ENCODE measurements around the gene HOXB13.
A peak's percentile ranks its signal among the peaks of the same experiment; 100 is the strongest.

Gene HOXB13

DNA sequence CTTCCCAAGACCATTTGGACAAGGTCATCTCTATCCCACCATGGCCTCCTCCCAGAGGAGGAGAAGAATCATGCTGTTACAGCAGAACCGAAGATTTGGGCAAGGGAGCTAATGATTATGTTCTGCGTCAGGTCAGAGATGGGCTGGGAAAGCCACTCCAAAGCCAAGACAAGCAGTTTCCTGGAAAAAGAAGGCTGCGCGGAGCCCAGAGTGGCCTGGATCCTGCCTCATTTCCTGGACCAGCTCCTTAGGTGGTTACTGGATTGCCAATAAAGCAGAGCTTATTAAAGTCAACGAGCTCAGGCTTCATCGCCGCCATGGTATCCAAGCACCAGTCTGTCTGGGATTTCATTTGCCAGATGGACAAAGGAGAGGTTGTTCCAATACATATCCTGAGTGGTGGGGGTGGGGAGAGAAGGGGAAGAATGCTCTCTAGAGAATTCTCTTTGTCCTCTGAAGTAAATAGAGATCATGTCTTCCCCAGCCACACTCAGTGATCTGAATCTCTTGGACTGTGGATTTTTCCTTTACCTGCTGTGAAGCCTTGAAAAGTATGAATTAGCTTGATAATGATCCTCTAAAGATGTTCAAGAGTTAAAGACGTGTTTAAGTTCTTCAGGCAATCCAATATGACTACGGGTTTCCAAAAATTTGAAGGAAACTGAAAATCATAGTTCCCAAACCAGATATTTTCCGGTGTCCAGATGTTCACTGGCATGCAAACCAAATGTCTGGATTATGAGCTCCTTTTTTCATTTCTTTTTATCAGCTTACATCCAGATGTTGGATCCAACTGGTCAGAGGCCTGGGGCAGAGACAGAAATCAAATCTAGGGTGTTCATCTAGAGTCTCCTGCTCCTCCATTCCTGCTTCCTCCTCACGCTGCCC lies 23.9 kb downstream of the HOXB13 start:
- no peak for DNase-seq (ENCODE audit: low read depth)

GRCh38 chr17:48701864-48702532 lies 26.6 kb downstream of the HOXB13 start:
- DNase-seq (ENCODE audit: low read depth), result no peak

DNA sequence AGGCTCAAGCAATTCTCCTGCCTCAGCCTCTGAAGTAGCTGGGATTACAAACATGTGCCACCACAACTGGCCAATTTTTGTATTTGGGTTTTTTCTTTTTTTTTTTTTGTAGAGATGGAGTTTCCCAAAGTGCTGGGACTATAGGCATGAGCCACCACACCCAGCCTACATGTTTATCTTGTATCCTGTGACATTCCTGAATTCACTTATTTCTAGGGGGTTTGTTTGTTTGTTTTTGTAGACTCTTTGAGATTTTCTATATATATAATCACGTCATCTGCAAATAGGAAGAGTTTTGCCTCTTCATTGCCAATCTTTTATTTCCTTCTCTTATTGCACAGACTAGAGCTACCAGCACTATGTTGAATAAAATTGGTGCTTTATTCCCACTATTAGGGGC lies 35.4 kb downstream of the HOXB13 start:
- no peak for DNase-seq (ENCODE audit: low read depth)

- DNase-seq (ENCODE audit: low read depth), result no peak
These were observed 36.5 kb downstream of the HOXB13 start for GRCh38 chr17:48692049-48692448.

- no peak for DNase-seq (ENCODE audit: low read depth)
These were observed 37.9 kb downstream of the HOXB13 start for GRCh38 chr17:48690655-48691054.

- DNase-seq (ENCODE audit: low read depth), result no peak
These were observed 46.9 kb downstream of the HOXB13 start for GRCh38 chr17:48681609-48682008.

DNA sequence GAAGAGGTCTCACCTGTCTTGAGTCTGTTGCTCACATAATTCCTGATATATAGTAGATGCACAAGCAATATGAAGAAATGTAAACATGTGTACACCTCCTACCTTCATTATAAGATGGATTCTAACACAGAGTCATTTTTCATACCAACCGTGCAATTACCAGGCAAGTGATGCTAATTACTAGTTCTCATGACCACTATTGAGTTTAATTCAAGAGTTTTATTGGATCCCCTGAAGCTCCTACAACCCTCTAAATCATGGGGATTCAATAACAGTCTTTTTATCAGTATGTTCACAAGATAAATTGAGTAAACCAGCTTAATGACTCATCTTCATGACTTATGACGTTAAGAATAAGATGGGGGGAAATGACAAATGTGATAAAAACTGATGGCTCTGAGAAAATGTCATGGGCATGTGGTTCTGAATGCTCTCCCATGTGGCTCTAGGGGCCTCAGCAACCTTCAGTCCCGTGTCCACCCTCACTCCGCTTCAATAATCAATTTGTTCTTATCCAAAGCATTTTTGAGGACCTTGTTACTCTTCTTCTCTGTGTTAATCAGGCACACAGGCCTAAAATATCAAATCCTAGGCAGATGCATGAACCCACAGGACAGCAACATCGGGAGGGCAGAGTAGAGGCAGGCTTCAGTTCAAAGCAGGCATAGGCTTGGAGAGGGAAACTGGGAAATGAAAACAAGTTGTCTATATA lies 49.0 kb downstream of the HOXB13 start:
- no peak for DNase-seq (ENCODE audit: low read depth)

DNA sequence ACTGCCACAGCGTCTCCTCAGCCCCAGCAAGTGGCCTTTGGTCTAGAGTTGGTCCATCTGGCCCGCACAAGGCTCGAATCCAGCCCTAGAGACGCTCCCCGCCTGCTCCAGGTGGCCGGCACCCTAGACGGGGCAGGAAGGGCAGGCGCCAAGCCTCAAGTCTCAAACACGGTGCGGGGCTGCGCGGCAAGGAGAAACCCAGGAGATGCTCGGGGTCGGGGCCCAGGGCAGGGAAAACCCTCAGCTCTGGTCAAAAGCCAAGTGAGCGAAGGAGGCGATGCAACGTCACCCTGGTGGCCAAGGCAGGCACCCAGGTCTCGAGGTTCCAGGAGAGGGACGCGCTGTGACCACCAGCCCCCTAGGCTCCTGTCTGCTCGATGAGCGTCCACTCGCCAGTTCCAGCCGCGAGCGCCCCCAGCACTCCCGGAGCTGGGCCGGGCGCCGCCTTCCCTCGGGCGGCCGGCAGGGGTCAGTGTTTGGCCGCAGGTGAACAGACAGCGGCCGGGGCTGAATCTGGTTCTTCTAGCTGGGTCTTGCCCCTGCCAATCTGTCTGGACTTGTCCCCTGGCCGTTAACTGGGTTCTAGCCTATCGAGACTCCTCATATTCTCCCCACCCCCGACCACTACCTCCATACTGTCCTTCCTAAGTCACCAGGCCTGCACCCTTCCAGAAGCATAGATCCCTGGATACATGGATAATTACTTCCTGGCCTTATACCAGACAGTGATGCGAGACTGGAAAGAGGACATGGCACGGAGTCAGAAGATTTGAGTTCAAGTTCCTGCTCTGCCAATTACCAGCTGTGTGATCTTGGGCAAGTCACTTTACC lies 50.2 kb downstream of the HOXB13 start:
- DNase-seq (ENCODE audit: low read depth), result peak; percentile 50

DNA sequence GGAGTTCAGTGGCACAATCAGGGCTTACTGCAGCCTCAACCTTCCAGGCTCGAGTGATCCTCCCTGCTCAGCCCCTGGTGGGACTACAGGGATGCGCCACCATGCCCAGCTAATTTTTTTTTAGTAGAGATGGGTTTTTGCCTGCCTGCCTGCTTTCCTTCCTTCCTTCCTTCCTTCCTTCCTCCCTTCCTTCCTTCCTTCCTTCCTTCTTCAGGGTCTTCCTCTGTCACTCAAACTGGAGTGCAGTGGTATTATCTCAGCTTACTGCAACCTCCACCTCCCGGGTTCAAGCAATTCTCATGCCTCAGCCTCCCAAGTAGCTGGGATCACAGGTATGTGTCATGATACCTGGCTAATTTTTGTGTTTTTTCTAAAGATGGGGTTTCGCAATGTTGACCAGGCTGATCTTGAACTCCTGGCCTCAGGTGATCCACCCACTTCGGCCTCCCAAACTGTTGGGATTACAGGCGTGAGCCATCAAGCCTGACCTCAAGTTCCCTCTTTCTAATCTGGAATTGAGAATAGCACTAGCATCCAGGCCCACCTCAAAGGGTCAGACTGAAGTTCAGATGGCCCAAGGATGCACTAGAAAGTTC lies 51.5 kb downstream of the HOXB13 start:
- DNase-seq (ENCODE audit: low read depth), result no peak

Data from stimulated activated CD4-positive, alpha-beta T cell treated with anti-CD3 and anti-CD28 coated beads, Interleukin-2, amount 100 ng/mL, for 4 hours (primary cell).